K562 (cell line): ENCODE results near the gene KIAA1958.

ENCODE experiments used
- BDP1 ChIP-seq: IDR thresholded peaks from 3 replicates; pipeline ENCODE4 v1.6.1; 2011; ENCODE audit not compliant: insufficient read length, insufficient read depth
- GABPA ChIP-seq: fragments of 200-800 bp; sonication (Bioruptor generic); conservative IDR thresholded peaks from 2 replicates; pipeline ENCODE4 v1.6.1; 2016; ENCODE audit warnings: low read depth, missing genetic modification characterization, missing compliant biosample characterization
- HNRNPK ChIP-seq: fragments of 200-400 bp; formaldehyde crosslinking; IDR thresholded peaks from one replicate; pipeline ENCODE4 v1.6.1; 2018; ENCODE audit warnings: mild to moderate bottlenecking, low read depth, low read length; ENCODE audit not compliant: poor library complexity, severe bottlenecking
- MAFF ChIP-seq: IDR thresholded peaks from 2 replicates; pipeline ENCODE4 v1.6.1; 2012; ENCODE audit warnings: low read length, improper control_type of control experiment
- NCOA2 ChIP-seq, 2 experiments: fragments of 450-650 bp; IDR thresholded peaks; 2 replicates each; pipeline ENCODE4 v1.6.1; 2018; ENCODE audit warnings: mild to moderate bottlenecking in 2 of 2, moderate library complexity in 1 of 2; ENCODE audit not compliant: partially characterized antibody in 2 of 2
- POLR2A ChIP-seq: fragments of 450-650 bp; conservative IDR thresholded peaks from 2 replicates; pipeline ENCODE4 v1.6.1; 2016
- POLR2AphosphoS5 ChIP-seq: IDR thresholded peaks from 2 replicates; pipeline ENCODE4 v1.6.1; 2011; ENCODE audit warnings: mild to moderate bottlenecking, low read depth, low read length, moderate library complexity; ENCODE audit not compliant: control insufficient read depth, insufficient read depth
- SMAD3 ChIP-seq: fragments of 450-650 bp; formaldehyde crosslinking; conservative IDR thresholded peaks from 2 replicates; pipeline ENCODE4 v1.4.0; 2020; ENCODE audit warnings: mild to moderate bottlenecking
- TCF3 ChIP-seq: sonication (generic); formaldehyde crosslinking; IDR thresholded peaks from 2 replicates; pipeline ENCODE4 v1.4.0; 2020; ENCODE audit warnings: mild to moderate bottlenecking, missing genetic modification reagents
- ZNF695 ChIP-seq: fragments of 450-650 bp; formaldehyde crosslinking; IDR thresholded peaks from 2 replicates; pipeline ENCODE4 v1.4.0; 2020; ENCODE audit warnings: mild to moderate bottlenecking, moderate library complexity
- TF ChIP-seq, protein P1 (sequence below), 3 experiments: IDR thresholded peaks in 2 of 3; conservative IDR thresholded peaks in 1 of 3; 2 replicates each; pipeline ENCODE4 v1.5.1; 2011 to 2012; ENCODE audit warnings: low read length in 3 of 3, mild to moderate bottlenecking in 3 of 3, control low read depth in 2 of 3, improper control_type of control experiment in 1 of 3, inconsistent platforms in 1 of 3, low read depth in 1 of 3, mixed read lengths in 1 of 3, moderate library complexity in 1 of 3; ENCODE audit not compliant: insufficient read depth in 2 of 3
- TF ChIP-seq, protein P2 (sequence below): sonication (generic); formaldehyde crosslinking; IDR thresholded peaks from 2 replicates; pipeline ENCODE4 v1.8.0; 2023; ENCODE audit warnings: missing genetic modification reagents, mild to moderate bottlenecking, borderline replicate concordance

DNA sequence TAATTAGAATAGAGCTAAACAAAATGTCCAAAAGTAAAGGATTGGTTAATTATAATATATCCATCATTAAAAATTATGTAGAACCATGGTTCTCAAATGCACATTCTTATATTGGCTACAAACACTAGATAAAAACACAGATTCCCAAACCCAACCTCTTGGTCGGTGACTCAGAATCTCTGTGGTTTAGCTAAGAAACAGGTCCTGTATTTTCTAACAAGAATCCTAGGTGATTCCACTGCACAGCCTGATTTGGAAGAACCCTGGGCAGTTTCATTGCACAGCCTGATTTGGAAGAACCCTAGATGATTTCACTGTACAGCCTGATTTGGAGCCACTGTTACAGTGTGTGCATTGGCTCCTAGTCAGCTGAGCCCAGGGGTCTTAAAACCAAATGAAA, 67.9 kb downstream of the KIAA1958 start:
- TF ChIP-seq, protein P1, sequence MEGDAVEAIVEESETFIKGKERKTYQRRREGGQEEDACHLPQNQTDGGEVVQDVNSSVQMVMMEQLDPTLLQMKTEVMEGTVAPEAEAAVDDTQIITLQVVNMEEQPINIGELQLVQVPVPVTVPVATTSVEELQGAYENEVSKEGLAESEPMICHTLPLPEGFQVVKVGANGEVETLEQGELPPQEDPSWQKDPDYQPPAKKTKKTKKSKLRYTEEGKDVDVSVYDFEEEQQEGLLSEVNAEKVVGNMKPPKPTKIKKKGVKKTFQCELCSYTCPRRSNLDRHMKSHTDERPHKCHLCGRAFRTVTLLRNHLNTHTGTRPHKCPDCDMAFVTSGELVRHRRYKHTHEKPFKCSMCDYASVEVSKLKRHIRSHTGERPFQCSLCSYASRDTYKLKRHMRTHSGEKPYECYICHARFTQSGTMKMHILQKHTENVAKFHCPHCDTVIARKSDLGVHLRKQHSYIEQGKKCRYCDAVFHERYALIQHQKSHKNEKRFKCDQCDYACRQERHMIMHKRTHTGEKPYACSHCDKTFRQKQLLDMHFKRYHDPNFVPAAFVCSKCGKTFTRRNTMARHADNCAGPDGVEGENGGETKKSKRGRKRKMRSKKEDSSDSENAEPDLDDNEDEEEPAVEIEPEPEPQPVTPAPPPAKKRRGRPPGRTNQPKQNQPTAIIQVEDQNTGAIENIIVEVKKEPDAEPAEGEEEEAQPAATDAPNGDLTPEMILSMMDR (IDR thresholded peaks at IDR 0.05 in 2 of 3, conservative IDR thresholded peaks at IDR 0.05 in 1 of 3; ENCODE audit: insufficient read depth in 2 of 3, low read depth in 1 of 3, low read length in 3 of 3), result no peak
- TF ChIP-seq, protein P2, sequence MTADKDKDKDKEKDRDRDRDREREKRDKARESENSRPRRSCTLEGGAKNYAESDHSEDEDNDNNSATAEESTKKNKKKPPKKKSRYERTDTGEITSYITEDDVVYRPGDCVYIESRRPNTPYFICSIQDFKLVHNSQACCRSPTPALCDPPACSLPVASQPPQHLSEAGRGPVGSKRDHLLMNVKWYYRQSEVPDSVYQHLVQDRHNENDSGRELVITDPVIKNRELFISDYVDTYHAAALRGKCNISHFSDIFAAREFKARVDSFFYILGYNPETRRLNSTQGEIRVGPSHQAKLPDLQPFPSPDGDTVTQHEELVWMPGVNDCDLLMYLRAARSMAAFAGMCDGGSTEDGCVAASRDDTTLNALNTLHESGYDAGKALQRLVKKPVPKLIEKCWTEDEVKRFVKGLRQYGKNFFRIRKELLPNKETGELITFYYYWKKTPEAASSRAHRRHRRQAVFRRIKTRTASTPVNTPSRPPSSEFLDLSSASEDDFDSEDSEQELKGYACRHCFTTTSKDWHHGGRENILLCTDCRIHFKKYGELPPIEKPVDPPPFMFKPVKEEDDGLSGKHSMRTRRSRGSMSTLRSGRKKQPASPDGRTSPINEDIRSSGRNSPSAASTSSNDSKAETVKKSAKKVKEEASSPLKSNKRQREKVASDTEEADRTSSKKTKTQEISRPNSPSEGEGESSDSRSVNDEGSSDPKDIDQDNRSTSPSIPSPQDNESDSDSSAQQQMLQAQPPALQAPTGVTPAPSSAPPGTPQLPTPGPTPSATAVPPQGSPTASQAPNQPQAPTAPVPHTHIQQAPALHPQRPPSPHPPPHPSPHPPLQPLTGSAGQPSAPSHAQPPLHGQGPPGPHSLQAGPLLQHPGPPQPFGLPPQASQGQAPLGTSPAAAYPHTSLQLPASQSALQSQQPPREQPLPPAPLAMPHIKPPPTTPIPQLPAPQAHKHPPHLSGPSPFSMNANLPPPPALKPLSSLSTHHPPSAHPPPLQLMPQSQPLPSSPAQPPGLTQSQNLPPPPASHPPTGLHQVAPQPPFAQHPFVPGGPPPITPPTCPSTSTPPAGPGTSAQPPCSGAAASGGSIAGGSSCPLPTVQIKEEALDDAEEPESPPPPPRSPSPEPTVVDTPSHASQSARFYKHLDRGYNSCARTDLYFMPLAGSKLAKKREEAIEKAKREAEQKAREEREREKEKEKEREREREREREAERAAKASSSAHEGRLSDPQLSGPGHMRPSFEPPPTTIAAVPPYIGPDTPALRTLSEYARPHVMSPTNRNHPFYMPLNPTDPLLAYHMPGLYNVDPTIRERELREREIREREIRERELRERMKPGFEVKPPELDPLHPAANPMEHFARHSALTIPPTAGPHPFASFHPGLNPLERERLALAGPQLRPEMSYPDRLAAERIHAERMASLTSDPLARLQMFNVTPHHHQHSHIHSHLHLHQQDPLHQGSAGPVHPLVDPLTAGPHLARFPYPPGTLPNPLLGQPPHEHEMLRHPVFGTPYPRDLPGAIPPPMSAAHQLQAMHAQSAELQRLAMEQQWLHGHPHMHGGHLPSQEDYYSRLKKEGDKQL (CRISPR knock-in tag), result no peak
- no peak for TF ChIP-seq BDP1
- no peak for TF ChIP-seq POLR2AphosphoS5
- no peak for TF ChIP-seq NCOA2 (IDR thresholded peaks at IDR 0.05; ENCODE audit: partially characterized antibody in 2 of 2)
- no peak for TF ChIP-seq MAFF
- TF ChIP-seq HNRNPK, result no peak
- no peak for TF ChIP-seq TCF3 (CRISPR knock-in tag)
- no peak for TF ChIP-seq POLR2A
- no peak for TF ChIP-seq SMAD3 (CRISPR knock-in tag)
- TF ChIP-seq ZNF695 (CRISPR knock-in tag), result no peak
- no peak for TF ChIP-seq GABPA (tag)
